AG09309 (cell line): ENCODE measurements around the gene ADRM1.

Experiments
- DNase-seq: peaks from one replicate; pipeline ENCODE4 v3.0.0-alpha.2; 2010; ENCODE audit warnings: low read depth
- H3K4me3 ChIP-seq: 2 replicates; pipeline ENCODE4 v1.5.1; 2011; ENCODE audit warnings: mild to moderate bottlenecking, low read depth, low read length, moderate library complexity; ENCODE audit not compliant: control insufficient read depth
- TF ChIP-seq, protein P1 (sequence below): IDR thresholded peaks from 2 replicates; pipeline ENCODE4 v1.5.1; 2011; ENCODE audit warnings: mild to moderate bottlenecking, low read depth, low read length, inconsistent platforms; ENCODE audit not compliant: insufficient read depth, control insufficient read depth; ENCODE audit errors: missing control alignments

The ADRM1 gene

GRCh38 chr20:62302341-62303061 is at the start of gene ADRM1:
Gene ADRM1, plus strand, starts transcription at chr20:62302997. Its CDS starts 572 bp downstream, at chr20:62303569.
- DNase-seq, result peak; percentile 85
- H3K4me3 ChIP-seq, result peak within 1 kb of the TSS; percentile 86
- TF ChIP-seq, protein P1, sequence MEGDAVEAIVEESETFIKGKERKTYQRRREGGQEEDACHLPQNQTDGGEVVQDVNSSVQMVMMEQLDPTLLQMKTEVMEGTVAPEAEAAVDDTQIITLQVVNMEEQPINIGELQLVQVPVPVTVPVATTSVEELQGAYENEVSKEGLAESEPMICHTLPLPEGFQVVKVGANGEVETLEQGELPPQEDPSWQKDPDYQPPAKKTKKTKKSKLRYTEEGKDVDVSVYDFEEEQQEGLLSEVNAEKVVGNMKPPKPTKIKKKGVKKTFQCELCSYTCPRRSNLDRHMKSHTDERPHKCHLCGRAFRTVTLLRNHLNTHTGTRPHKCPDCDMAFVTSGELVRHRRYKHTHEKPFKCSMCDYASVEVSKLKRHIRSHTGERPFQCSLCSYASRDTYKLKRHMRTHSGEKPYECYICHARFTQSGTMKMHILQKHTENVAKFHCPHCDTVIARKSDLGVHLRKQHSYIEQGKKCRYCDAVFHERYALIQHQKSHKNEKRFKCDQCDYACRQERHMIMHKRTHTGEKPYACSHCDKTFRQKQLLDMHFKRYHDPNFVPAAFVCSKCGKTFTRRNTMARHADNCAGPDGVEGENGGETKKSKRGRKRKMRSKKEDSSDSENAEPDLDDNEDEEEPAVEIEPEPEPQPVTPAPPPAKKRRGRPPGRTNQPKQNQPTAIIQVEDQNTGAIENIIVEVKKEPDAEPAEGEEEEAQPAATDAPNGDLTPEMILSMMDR, result peak; percentile 74

DNA sequence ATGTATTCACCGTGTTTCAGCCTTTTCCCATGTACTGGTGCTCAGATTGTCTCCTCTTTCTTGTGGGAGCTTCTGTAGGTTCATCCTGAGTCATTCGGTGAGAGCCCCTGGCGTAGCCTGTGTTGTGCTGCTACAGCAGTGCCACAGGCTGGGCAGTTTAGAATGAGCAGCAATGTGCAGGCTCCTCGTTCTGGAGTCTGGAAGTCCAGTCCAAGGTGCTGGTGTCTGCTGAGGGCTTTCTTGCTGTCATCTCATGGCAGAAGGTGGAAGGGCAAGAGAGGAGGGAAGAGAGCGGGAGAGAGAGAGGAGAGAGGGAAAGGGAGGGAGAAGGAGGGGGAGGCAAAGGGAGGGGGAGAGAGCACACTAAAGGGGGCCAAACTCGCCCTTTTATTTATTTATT is 49.4 kb upstream of the ADRM1 start:
- TF ChIP-seq, protein P1, result no peak
- DNase-seq, result no peak
- H3K4me3 ChIP-seq, result no peak overlapping the region

DNA sequence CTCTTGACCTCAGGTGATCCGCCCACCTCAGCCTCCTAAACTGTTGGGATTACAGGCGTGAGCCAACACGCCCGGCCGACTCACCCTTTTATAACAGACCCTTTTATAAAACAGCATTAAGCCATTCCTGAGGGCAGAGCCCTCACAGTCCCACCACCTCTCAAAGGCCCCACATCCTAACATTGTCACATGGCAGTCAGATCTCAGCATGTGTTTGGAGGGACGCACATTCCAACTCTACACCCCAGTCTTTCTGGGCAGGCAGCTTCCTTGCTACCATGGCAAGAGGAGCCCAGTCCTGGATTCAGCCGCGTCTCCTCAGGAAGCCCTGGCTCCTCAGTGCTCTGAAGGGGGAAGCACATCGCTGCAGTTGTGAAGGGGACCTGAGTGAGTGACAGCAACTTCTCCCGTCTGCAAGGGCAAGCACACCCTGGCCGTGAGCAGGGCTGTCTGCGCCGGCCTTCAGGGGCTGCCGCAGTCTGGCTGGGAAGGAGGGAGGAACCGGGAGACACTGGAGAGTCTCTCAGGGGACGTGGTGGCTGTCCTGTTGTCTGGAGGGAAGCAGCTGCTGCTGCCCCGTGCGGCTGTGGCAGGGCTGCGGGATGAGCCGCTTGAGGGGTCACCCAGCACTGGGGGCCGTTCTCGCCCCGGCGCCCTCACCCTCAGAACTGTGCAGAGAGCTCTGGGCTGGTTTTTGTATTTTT is 48.6 kb upstream of the ADRM1 start:
- no peak for DNase-seq
- no peak overlapping the region for H3K4me3 ChIP-seq
- TF ChIP-seq, protein P1, result no peak

DNA sequence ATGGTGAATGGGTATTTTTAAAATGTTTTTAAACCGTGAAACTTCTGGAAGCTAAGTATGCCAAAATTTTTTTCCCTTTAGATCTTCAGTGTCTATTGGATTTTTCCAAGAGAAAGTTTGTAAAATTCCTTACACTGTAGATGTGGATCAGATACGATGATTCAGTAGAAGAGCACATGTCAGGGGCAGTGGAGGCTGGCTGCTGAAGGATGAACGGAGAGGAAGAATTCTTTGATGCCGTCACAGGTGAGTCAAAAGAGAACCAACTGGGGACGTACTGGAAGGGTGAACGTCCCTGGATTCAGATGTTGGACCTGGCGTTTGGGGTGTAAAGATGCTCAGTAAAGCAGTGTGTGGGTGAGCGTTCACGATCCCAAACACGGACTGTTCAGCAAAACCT is 46.8 kb upstream of the ADRM1 start:
- H3K4me3 ChIP-seq, result no peak overlapping the region
- TF ChIP-seq, protein P1, result no peak
- DNase-seq, result no peak

- TF ChIP-seq, protein P1, result no peak
- DNase-seq, result peak; percentile 46
- H3K4me3 ChIP-seq, result no peak overlapping the region
These were observed 44.1 kb upstream of the ADRM1 start for GRCh38 chr20:62258499-62259293.

- TF ChIP-seq, protein P1, result no peak
These were observed 43.6 kb upstream of the ADRM1 start for GRCh38 chr20:62259294-62259565.

More at GRCh38 chr20:62259294-62259565, 43.6 kb upstream of the ADRM1 start:
- no peak overlapping the region for H3K4me3 ChIP-seq
- DNase-seq, result no peak
